GM19395 (cell line): ENCODE measurements around the gene HSD3B7.

Experiments used
- ATAC-seq: cut with Tn5 transposase; IDR thresholded peaks from one replicate; pipeline ENCODE4 v1.9.1; 2021; ENCODE audit warnings: mild to moderate bottlenecking, moderate library complexity; ENCODE audit not compliant: unreplicated experiment

Gene HSD3B7

DNA sequence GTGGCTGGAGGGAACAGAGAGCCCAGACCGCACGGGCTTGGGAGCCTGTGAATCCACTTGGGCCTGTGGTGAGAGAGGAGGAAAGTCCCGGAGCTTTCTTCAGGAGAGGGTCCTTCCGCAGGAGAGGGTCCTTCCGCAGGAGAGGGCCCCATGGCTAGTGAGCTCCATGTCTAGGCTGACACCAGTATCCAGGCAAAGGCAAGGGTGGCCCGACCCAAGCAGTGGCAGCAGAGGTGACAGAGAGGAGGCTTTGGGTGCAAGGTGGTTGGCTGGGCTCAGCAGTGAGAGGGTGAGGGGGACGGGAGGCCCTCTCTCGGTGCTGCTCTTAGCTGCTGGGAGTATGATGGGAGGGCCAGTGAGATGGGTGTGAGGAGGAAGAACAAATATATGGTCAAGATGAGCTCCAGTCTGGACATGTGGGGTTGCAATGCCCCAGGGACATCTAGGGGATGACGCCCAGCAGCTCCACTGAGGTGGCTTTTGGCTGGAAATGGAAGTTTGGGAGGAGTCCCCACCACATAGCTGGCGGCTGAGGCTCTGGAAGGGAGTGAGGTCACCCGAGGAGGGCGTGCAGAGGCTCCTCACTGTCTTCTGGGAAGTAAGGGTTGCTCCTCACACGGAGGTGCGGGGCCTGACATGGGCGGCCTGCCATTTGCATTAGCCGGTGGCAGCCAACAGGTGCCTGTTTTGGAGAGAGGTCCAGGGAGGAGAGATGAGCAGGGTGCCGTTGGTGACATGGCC is 2.3 kb upstream of the HSD3B7 start:
- ATAC-seq: no peak

GRCh38 chr16:30983289-30983889 is 1.6 kb upstream of the HSD3B7 start:
- ATAC-seq: no peak

DNA sequence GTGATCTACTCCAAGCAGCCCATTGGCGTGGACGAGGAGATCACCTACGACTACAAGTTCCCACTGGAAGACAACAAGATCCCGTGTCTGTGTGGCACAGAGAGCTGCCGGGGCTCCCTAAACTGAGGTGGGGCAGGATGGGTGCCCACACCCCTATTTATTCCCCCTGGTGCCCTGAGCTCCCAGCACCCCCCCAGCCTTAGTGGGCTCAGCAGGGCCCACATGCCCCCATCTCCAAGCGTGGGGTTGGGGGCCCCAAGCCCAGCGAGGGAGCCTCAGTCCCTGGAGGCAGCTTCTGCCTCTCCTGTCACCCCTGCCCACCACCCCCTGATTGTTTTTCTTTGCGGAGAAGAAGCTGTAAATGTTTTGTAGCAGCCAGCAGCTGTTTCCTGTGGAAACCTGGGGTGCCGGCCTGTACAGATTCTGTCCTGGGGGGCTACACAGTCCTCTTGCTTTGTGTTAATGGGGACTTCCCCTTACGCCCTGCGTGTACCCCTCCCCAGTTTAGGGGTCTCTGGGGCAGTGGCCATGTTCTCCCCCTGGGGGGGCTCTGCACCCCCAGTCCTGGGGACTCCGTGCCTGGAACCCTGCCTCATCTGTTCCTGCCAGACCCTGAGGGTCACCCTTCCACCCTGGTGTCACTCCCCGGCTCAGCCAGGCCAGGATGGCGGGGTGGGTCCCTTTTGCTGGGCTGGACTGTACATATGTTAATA is 953 bp upstream of the HSD3B7 start:
- ATAC-seq: no peak

DNA sequence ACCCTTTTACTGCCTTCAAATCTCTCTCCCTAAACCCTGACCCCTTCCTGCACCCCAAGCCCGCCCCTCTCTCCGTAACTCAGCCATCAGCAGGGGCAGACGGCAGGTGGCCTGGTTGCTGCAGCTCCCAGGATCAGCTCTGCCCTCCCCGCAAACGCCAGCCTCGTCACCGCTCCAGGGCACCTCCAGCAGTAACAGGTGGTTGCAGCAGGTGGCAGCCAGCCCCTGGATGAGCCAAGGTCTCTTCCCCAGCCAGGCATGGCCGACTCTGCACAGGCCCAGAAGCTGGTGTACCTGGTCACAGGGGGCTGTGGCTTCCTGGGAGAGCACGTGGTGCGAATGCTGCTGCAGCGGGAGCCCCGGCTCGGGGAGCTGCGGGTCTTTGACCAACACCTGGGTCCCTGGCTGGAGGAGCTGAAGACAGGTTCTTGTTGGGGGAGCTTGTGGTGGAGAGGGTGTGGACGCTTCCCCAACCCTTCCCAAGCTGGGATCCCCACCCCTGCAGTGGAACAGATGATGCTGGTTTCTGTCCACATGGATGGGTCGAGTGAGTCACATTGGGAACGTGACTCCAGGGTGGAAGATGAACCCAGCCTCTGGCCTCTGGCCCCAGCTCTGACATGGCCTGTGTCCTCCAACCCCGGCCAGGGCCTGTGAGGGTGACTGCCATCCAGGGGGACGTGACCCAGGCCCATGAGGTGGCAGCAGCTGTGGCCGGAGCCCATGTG is 558 bp downstream of the HSD3B7 start:
- no peak for ATAC-seq

DNA sequence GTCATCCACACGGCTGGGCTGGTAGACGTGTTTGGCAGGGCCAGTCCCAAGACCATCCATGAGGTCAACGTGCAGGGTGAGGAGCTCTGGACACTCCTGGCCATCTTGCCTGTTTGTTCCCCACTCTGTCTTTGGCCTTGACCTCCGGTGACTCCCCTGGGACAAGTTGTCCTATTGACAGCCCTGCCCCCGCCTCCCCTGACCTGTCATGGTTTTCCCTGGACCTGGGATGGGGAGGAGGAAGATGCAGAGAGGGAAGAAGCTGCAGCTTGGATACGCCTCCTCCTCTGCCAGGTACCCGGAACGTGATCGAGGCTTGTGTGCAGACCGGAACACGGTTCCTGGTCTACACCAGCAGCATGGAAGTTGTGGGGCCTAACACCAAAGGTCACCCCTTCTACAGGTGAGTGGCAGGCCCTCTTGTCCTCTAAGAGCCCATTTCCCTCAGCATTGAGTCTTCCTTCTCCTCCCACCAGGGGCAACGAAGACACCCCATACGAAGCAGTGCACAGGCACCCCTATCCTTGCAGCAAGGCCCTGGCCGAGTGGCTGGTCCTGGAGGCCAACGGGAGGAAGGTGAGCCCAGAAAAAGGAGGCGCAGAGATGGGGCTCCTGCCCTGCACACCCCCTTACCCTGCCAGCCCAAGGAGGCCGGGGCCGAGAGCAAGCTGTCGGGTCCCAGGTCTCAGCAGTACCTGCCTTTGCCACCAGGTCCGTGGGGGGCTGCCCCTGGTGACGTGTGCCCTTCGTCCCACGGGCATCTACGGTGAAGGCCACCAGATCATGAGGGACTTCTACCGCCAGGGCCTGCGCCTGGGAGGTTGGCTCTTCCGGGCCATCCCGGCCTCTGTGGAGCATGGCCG is 1.4 kb downstream of the HSD3B7 start:
- no peak for ATAC-seq

DNA sequence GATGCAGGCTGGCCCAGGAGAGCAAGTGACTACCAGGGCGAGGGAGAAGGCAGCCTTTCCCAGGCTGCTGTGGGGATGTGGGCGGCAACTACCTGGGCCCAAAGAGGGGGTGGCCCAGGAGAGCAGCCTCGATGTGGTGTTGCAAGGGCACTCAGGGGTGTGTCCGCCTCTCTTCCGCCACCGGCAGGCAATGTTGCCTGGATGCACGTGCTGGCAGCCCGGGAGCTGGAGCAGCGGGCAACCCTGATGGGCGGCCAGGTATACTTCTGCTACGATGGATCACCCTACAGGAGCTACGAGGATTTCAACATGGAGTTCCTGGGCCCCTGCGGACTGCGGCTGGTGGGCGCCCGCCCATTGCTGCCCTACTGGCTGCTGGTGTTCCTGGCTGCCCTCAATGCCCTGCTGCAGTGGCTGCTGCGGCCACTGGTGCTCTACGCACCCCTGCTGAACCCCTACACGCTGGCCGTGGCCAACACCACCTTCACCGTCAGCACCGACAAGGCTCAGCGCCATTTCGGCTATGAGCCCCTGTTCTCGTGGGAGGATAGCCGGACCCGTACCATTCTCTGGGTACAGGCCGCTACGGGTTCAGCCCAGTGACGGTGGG is 2.7 kb downstream of the HSD3B7 start:
- ATAC-seq: no peak

DNA sequence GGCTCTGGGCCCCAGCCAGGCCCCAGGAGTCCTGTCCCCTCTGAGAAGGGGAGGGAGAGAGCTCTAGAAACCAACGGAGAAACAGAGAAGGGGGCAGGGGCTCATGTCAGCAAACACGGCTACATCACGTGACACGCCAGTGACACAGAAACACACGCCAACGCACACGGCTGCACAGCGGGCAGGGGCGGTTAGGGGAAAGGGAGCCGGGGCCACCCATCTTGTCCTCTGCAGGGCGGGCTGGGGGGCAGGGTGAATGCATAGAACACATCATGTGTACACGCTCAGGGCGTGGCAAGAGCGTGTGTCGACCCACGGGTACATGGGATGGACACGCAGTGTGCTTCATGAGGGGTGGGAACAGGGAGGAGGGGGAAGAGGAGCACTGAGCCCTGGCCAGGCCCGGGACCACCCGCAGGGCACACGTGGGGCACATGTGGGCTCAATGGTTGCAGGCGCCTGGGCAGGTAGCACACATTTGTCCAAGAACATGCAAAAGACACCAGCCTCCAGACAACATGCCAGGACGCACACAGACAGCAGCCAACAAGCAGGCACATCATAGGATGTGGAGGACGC is 4.6 kb downstream of the HSD3B7 start:
- no peak for ATAC-seq

DNA sequence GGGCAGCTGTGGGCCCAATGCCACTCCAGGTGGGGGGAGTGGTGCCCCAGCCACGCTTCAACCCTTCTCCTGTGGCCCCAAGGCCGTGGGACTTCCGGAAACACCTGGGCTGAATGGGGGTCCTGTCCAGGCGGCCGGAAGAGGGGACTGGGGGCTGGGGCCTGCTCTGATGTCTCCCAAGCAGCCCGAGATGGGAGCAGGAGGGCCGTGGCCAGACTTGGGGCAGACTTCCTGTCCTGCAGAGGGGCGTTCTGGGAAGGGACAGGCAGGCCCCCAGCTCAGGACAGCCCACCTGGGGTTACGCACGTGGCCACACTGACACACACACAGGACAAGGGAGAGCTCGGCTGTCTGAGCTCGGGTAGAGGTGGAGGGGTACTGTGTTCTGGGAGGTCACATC is 5.1 kb downstream of the HSD3B7 start:
- ATAC-seq: no peak

DNA sequence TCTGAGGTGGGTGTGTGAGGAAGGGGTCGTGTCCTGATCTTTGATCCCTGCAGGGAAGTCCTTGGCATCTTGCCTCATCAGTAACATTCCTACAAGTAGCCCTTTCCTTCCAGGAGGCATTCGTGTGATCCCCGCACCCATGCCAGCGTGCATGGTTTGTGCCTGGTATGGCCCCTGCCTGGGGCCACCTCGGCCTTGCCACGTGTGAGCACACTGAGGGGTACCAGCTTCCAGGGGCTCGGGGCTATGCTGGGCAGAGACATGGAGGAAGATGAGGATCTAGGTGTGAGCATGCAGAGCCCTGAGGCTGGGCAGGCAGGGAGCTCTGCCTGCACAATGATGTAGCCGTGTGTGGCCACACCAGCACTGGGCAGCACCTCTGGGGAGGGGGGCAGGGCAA is 6.0 kb downstream of the HSD3B7 start:
- ATAC-seq: no peak

DNA sequence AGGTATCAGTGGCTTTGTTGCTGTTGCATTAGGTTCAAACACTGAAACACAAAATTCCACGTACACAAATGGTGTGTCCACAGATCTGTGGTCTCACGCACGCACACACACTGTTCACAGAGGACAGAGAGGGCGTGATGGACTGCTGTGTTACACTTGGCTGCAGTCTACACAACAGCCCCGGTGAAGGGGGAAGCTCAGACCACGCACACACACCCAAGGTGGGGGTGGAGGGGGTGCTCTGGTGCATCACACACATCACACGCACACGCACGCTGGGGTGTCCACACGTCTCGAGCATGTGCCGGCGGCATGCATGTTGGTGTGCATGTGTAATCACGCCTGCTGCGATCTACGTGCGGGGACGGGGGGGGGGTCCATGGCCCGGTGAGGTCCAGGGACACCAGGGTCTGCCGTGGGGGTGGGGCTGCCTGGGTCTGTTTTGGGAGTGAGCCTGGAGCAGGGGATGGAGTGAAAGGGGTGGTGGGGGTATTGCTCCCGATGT is 7.3 kb downstream of the HSD3B7 start:
- no peak for ATAC-seq

DNA sequence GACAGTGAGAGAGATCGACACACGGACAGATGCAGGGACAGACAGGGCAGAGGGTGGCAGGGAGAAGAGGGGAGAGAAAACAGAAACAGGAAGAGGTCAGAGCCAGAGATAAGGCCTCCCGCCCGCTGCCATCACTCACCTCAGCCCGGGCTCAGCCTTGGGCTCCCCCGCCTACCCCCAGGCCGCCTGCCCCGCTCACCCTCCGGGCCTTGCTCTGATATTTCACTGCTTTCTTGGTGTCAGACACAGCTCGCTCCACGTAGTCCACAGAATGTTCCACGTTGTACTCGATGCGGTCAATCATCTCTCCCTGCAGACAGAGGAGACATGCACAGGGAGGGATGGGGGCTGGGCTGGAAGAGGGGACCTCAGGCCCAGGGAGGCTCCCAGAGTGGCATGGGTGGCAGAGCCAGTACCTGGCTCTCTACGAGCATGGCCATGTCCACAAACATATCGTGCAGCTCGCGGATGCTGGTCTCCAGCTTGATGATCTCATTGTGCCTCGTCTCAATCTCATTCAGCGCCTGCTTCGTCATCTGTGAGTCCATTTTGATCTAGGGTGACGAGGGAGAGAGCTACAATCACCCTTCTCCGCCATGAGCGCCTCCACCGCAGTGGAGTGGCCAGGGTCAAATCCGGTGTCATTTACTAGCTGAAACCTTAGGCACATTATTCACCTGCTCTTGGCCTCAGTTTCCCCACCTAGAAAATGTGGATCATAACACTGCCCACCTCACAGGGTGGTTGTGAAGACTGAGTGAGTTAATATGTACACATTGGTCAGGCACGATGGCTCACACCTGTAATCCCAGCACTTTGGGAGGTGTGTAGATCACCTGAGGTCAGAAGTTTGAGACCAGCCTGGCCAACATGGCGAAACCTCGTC is 8.2 kb downstream of the HSD3B7 start:
- no peak for ATAC-seq

DNA sequence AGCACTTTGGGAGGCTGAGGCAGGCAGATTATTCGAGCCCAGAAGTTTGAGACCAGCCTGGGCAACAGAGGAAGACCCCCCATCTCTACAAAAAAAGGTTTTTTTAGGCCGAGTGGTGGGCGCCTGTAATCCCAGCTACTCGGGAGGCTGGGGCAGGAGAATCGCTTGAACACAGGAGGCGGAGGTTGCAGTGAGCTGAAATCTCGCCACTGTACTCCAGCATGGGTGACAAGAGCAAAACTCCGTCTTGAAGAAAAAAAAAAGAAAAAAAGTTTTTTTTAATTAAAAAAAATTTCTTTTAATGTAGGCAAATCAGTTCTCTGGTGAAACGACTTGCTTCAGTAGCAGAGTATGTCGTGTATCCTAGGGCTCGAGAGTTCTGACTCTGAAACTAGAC is 10.9 kb downstream of the HSD3B7 start:
- no peak for ATAC-seq

DNA sequence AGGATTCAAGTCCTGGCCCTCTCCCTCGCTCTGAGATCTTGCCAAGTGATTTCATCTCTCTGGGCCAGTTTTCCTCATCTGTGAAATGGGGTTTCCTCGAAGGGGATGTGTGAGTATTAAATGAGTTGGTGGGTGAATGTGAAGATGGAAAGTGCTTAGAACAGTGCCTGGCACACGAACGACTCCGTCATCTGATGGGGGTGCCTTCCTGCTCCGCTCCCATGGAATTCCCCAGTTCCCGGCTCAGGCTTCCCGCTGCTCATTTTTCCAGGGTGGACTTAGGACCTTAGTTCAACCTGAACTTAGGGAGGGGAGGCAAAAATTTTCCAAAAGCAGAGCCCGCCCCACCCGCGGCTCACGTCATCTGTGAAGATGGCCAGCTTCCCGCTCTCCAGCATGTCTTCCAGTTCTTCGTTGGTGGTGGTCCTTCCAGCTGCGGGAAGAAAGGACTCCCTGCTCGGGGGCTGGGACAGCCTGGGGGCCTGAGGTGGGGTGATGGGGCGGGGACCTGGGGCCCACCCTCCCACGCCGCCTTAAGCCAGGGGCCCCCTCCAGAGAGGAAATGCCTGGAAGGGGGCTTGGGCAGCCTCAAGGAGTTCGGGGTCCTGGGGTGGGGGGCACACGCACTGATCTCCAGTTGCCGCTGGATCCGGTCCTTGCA is 11.4 kb downstream of the HSD3B7 start:
- no peak for ATAC-seq

GRCh38 chr16:30996985-30997724 is 12.1 kb downstream of the HSD3B7 start:
- ATAC-seq: peak; percentile 75

- ATAC-seq: no peak
Measured at GRCh38 chr16:30997725-30998711, 13.0 kb downstream of the HSD3B7 start.
